ENCODE data around the gene ELOVL2. TPM values are rescaled to one million over a fixed set of nuclear protein-coding genes. Genes with fewer than 3 reads are reported as not detected.
"Not testable (repeated sequence)": the region's sequence is repeated elsewhere in the genome, so short reads cannot be mapped to it uniquely, and the experiment has no call there.

Gene ELOVL2, protein sequence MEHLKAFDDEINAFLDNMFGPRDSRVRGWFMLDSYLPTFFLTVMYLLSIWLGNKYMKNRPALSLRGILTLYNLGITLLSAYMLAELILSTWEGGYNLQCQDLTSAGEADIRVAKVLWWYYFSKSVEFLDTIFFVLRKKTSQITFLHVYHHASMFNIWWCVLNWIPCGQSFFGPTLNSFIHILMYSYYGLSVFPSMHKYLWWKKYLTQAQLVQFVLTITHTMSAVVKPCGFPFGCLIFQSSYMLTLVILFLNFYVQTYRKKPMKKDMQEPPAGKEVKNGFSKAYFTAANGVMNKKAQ
- polyA plus RNA-seq (2013, experiment 1 of 2; ENCODE audit: insufficient read length): 9.9 TPM
- 9.7 TPM for polyA plus RNA-seq (2013, experiment 2 of 2; ENCODE audit: insufficient read length)

DNA sequence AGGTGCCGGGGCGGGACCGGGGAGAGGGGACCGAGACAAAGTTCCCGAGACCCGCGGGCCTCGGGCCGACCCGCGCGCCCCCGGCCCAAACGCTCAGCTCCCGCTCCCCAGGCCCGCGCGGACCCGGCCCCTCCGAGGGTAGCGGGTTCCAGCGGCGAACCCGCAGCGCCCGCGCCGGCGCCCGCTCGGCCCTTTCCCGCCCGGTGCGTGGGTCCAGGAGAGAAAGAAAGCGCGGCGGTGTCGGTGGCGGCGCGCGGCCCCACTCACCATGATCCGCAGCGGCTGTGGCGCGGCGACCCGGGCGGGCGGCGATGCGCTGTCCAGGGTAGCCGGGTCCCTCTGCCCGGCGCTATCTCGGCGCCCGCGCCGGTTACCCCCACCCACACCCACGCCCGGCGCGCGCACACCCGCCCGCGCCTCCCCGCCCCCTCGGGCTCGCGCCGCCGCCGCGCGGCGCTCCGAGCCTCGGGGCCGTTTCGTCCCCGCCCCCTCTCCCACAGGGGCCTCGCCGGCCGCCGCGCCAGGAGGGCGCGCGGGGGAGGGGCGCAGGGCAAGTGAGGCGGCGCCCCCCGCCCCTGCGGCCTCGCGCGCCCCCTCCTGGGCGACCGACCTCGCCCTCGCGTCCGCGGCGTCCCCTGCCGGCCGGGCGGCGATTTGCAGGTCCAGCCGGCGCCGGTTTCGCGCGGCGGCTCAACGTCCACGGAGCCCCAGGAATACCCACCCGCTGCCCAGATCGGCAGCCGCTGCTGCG is at the start of gene ELOVL2:
Gene ELOVL2 (minus strand): TSS at position 345 of the 751 bp plus-strand sequence. CDS start 75 bp downstream, at position 270.
- peak; percentile 68 for DNase-seq

DNA sequence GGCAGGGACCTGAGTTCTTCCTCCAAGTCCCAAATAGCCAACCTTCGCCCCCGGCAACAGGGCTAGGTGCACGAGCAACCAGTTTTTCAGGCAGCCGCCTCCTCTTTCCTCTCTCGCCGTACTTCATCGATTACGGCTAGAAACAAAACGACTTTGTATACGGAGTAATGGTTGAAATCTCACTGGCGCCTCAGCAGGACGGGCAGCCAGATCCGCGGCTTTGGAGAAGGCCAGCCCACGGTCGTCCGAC is 49.2 kb upstream of the ELOVL2 start:
- DNase-seq: no peak

DNA sequence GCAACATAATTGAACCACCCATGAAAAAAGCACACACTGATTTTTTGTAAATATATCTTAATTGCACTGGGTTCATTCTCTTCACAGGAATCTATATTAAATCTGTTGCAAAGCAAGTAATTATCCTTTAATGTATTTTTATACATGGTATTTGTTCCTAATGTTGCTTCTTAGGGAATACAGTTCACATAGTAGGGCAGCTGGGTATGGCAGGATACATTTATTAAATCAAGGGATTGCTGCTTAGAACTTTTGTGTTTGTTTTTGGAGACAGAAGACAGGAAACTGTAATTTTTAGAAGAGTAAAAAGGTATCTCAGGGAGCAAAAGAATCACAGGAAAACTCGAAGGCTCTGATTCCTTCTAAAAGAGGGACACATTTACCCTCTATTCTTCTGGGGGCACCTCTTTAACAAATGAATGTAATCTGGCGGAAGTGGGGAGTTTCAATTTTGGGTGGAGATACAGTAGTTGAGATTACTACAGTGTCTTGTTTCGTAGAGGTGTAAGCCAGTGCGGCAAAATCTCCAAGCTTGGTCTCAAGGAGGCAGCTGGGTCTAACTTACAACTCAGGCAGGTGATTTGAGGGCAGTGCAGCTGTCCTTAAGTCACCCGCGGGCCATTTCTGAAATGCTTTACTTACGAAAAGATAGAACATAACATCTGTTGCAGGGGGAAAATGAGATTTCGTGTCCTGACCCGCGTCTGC is 48.7 kb upstream of the ELOVL2 start:
- no peak for DNase-seq

DNA sequence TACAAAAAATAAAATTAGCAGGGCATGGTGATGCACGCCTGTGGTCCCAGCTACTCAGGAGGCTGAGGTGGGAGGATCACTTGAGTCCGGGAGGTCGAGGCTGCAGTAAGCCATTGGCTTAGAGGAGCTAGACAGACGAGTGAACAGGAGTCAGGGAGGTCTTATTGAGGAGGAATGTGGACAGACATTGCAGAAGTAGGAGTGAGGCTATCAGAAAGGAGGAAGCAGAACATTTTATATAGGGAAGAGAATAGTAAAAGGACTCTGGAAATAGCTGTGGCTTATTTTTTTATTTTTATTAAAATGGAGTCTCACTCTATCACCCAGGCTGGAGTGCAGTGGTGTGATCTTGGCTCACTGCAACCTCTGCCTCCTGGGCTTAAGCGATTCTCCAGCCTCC is 47.0 kb upstream of the ELOVL2 start:
- not testable (repeated sequence) for DNase-seq

DNA sequence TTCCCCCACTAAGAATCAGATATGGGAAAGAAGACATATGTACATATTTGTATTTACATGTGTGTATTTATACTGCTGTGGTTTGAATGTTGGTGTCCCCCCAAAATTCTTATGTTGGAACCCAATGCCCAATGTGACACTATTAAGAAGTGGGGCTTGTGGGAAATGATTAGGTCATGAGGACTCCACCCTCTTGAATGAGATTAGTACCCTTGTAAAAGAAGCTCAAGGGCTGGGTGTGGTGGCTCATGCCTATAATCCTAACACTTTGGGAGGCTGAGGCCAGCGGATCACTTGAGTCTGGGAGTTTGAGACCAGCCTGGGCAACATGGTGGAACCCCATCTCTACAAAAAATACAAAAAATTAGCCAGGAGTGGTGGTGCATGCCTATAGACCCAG is 45.6 kb upstream of the ELOVL2 start:
- no peak for DNase-seq

DNA sequence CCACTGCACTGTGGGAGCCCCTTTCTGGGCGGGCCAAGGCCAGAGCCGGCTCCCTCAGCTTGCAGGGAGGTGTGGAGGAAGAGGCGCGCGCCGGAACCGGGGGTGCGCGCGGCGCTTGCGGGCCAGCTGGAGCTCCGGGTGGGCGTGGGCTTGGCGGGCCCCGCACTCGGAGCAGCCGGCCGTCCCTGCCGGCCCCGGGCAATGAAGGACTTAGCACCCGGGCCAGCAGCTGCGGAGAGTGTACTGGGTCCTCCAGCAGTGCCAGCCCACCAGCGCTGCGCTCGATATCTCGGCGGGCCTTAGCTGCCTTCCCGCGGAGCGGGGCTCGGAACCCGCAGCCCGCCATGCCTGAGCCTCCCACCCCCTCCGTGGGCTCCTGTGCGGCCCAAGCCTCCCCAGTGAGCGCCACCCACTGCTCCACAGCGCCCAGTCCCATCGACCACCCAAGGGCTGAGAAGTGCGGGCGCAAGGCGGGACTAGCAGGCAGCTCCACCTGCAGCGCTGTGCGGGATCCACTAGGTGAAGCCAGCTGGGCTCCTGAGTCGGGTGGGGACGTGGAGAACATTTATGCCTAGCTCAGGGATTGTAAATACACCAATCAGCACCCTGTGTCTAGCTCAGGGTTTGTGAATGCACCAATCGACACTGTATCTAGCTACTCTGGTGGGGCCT is 43.2 kb upstream of the ELOVL2 start:
- not testable (repeated sequence) for DNase-seq

DNA sequence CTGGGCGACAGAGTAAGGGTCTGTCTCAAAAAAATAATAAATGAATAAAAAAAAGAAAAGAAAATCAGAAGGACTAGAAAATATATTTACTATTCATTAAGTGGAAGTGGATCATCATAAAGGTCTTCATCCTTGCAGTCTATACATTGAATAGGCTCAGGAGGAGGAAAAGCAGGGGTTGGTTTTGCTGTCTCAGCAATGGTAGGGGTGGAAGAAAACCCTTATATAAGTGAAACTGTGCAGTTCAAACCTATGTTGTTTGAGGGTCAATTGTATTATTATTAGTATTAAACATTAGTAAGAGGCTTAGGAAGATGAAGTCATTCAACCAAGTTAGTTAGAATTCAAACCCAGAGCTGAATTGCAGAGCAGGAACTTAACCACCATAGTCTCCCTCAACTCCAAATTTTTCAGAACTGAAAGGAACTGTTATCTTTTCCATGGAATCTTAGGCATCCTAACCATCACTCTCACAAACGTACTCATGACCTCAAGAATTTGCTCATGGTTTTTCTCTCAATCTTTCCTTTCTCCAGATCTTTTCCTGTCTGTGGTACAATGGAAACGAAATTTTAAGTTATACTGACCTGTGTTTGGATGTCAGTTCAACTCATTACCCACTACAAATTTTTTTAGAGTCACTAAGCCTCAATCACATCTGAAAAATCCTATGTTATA is 41.8 kb upstream of the ELOVL2 start:
- peak; percentile 78 for DNase-seq

DNA sequence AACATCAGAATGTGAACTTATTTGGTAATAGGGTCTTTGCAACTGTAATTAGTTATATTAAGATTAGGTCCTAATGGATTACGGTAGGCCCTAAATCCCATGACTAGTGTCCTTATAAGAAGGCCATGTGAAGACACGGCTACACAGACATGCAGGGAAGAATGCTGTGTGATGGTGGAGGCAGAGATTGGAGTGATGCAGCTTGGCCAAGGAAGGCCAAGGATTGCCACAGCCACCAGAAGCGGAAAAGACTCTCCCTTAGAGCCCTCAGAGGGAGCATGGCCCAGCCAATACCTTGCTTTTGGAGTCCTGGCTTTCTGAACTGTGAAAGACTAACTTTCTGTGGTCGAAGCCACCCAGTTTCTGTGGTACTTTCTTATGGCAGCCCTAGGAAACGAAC is 39.9 kb upstream of the ELOVL2 start:
- DNase-seq: no peak

DNA sequence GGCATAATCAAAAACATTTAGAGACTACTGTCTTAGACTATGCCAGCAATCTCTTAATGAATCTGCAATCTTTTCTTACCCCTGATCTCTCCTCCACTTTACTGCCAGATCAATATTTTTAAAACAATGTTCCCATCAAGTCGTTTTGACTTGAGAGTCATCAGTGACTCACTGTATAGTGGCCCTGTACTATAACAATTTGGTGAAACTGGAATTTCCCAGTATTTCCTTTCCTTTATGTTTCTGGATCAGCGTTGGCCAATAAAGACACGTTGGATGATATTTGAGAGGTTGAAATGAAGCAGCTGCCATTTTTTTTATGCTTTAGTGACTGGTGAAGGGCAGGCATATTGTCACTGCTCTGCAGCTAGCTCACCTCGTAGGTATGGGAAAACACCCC is 39.4 kb upstream of the ELOVL2 start:
- peak; percentile 42 for DNase-seq

DNA sequence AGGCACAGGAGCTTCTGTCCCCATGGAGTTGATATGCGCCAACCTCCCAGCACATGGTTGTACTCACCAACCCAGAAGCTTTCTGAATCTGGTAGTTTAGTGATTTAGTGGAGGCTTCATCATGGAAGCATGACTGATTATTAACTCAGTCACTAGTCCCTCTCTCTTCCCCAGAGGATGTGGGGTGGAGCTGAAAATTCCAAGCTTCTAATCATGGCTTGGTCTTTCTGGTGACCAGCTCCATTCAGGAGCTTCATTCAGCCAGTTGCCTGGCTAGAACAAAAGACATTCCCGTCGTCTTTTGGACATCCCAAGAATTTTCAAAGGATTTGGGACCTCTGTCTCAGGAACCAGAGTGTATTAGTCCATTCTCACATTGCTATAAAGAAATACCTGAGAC is 36.2 kb upstream of the ELOVL2 start:
- DNase-seq: no peak

DNA sequence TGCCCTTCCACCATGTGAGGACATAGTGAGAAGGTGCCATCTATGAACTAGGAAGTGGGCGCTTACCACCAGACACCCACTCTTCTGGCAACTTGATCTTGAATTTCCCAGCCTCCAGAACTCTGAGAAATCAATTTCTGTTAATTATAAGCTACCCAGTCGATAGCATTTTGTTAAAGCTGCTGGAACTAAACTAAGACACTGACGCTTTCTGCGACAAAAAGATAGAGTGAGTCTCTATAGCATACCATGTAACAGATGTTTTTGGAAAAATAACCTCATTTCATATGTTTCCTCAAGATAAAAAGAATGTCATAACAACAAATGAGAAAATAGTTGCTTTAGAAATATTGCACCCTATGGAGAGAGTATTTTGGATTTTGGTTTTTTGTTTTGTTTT is 34.2 kb upstream of the ELOVL2 start:
- no peak for DNase-seq

DNA sequence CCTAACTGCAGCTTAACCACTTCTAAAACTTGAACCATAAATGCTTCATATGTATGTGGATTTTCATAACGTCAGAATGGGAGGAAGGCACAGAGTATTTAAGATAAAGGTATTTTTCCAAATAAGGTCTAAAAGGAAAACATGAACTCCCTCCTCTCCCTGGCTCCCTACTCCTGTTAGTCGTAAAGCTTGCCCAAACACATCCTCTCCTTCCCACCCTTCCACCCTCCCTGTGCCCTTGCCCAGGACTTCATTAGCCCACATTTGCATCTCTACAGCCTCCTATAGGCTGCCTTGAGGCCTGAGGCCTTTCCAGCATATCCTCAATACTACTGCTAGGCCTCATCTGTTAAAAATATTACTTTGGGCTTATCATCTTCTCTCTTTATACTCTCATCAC is 32.4 kb upstream of the ELOVL2 start:
- DNase-seq: no peak

DNA sequence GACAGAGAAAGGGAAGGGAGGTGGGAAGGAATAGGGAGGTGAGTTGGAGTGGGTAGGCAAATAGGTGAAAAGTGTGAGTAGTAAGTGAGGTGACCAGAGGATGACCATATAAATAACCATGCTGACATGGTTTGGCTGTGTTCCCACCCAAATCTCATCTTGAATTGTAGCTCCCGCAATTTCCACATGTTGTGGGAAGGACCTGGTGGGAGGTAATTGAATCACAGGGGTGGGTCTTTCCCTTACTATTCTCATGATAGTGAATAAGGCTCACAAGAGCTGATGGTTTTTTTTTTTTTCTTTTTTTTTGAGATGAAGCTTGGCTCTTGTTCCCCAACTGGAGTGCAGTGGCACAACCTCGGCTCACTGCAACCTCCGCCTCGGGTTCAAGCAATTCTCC is 28.0 kb upstream of the ELOVL2 start:
- no peak for DNase-seq

DNA sequence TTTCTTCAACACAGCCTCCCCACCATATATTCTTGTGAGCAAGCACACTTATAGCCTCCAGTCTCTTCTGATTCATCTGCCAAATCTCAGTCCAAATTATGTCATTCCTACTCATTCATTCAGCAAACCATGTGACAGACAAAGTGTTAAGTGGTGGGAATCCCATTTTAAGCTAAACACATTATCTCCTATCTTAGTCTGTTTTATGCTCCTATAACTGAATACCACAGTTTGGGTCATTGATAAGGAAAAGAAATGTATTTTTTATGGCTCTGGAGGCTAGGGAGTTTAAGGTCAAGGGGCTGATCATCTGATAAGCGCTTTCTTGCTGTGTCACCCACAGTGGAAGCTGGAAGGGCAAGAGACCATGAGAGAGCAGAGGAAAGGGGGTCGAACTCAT is 25.7 kb upstream of the ELOVL2 start:
- no peak for DNase-seq

DNA sequence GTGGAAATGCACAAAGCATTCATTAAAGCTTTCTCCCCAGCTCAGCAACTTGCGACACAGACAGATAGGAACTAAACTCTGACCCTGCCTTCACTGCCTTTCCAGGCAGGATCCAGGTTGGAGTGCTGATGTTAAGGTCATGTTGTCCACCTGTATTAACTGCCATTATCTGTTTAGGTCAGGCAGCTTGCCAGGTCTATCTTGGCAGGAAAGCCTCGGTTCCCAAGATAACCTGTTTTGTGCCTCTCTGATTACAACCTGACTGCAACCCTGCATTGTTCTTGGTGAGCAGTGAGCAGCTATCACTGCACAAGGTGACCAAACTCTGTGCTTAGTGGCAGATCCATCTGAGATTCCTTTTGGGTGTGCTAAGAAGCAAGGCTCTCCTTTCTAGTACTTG is 23.2 kb upstream of the ELOVL2 start:
- no peak for DNase-seq

DNA sequence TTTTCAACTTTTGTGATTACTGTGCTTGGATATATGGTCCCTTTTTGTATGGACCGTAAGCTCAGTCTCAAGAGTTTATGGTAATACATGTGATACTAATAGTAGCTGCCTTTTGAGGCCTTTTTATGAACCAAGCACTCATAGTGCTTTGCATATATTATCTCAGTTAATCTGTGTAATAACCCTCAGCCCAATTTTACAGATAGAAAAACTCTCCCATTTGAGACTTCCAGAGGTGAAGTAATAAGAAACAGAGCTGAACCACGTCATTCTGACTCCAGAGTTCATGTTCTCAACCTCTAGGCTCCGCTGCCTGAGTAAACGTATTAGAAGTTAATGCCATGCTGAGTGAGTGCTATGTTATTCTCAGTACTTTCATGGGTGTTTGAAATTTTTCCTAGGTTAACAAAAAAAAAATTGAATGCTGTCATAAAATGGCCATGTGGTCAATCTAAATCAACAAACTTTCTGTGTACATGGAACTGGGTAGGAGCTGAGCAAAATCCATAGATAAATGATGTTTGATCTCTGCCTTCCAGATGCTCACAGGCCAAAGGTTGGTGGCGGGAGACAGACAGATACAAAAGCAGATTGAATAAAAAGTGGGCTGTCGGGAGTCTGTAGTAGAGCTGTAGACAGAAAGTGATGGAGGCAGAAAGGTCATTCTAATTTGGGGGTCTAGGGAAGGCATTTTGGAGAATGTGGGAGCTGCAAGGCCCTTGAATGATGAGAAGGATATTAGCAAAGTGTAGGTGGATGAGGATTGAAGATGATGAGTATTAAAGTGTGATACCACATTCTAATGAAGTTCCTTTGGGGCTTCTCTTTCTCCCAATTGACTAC is 22.6 kb upstream of the ELOVL2 start:
- DNase-seq: no peak

DNA sequence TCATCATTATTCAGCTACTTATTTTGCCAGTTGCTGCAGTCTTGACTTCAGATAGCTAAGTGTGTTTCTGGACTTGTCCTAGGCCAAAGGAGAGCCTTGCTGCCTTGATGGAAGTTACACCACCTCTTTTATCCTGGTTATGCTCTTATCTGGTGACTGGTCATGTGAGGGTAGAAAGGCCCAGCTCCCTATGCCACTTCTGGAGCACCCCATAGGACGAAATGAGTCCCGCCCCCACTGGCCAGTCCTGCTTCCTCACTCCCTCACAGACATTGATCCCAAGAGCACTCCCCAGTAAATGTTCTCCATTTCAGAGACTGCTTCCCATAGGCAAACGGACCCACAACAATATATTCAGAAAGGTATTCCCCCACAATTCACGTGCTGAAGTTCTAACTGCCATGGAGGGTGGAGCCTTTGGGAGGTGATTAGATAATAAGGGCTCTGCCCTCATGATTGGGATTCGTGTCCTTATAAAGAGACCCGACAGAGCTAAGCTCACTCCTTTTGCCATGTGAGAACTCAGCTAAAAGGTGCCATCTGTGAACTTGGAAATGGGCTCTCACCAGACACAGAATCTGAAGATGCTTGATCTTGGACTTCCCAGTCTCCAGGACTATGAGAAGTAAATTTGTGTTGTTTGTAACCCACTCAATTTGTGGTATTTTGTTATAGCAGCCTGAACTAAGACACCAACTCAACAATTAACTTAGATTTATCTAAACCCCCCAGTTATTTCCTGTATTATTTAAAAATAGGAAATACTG is 21.5 kb upstream of the ELOVL2 start:
- DNase-seq: no peak

DNA sequence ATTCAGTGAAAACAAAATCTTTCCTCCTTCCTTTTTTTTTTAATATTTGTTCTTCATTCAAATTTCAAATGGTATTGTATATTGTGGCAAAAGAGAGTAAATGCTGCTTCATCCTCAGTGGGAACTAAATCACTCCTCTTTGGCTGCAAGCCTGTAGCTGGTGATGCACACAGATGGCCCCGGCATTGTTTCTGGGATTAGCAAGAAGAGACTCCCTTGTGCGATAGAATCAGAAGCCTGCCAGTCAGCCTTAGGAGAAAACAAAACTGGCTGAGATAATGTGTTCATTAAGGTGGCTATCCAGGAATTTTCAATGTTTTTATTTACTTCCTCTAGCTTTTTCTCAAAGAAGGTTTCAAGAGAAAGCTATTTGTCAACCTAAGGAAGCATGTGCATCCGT is 20.7 kb upstream of the ELOVL2 start:
- DNase-seq: no peak

DNA sequence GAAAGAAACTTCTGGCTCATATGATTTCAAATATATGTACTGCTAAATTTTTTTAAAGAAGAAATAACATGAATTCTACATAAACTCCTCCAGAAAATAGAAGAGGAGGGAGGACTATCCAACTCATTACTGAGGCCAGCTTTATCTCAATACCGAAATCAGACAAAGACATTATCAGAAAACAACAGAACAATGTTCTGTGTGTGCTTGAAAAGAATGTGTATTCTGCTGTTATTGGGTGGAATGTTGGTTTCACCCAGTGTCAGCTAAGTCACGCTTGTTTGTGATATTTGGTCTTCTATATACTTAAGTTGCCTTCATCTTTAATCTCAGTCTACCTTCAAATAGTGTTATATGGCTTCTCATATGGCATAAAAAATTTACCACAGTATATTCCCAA is 18.6 kb upstream of the ELOVL2 start:
- DNase-seq: no peak

DNA sequence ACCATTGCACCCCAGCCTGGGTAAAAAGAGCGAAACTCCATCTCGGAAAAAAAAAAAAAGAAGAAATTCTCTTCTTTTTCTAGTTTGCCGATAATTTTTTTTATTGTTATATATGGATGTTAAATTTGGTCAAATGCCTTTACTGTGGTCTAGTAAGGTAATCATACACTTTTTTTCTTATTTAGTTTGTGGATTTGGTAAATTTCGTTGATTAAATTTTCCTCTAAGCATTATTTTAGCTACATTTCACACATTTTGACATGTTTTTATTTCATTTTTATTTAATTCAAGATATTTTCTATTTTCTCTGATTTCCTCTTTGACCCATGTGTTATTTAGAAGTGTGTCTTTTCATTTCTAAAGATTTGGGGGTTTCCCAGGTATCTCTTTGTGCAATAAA is 18.0 kb upstream of the ELOVL2 start:
- DNase-seq: no peak

DNA sequence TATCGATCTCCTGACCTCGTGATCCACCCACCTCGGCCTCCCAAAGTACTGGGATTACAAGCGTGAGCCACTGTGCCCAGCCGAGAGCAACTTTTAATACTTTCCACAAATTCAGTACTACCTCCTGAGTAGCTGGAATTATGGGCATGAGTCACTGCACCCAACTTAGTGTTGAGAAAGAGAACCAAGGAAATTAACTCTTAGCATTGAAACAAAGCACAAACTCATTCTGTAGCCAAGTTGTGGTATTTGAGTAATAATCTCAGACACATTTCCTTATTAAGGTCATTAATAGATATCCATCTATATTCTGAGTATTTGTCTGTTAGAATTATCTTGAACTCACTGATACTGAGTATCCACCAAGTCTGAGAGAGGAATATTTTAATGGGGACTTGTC is 14.3 kb upstream of the ELOVL2 start:
- DNase-seq: no peak

Data from fibroblast of skin of scalp (primary cell).